Measurements from ENCODE around the gene CXCL3. TPM values are rescaled to one million over a fixed set of nuclear protein-coding genes. Genes with fewer than 3 reads are reported as not detected.

The CXCL3 gene
- total RNA-seq, 2 experiments from 2014 or later: not detected

GRCh38 chr4:74041418-74041817 lies 2.9 kb upstream of the CXCL3 start:
- CTCF ChIA-PET (ENCODE audit: unreplicated experiment): no interaction called here

GRCh38 chr4:74039315-74039763 lies 850 bp upstream of the CXCL3 start:
- Histone ChIP-seq H4K20me1 (ENCODE audit: insufficient read depth, low read length) (no peaks in the 10 kb centered on the region), H2AFZ (ENCODE audit: low read length) (no peak overlapping the region), H3K79me2 (ENCODE audit: insufficient read depth, low read depth, low read length) (no peaks in the 10 kb centered on the region), H3K27ac (ENCODE audit: low read depth, low read length, poor library complexity, severe bottlenecking) (no peak overlapping the region), H3K9me3 (ENCODE audit: low read length) (no peaks in the 10 kb centered on the region), H3K4me2 (ENCODE audit: low read length) (no peak overlapping the region), H3K4me1 (ENCODE audit: insufficient read depth, low read length, poor library complexity, severe bottlenecking) (no peaks in the 10 kb centered on the region), H3K9me2 (ENCODE audit: insufficient read depth, low read length) (no peaks in the 10 kb centered on the region), H3K4me3 (ENCODE audit: low read depth, low read length, poor library complexity, severe bottlenecking) (no peak overlapping the region), H3K36me3 (ENCODE audit: insufficient read depth, low read length) (no peaks in the 10 kb centered on the region)
- ChIA-PET POLR2A (no interaction called here), CTCF (ENCODE audit: unreplicated experiment) (no interaction called here)
- intact Hi-C loops (cut with micrococcal nuclease; ENCODE audit: unreplicated experiment): no loop called here
- no TSS peak for BruUV-seq (replicated peaks)
- no peak for DNase-seq (ENCODE audit: low spot score)
- TF ChIP-seq CTCF (conservative IDR thresholded peaks at IDR 0.05; ENCODE audit: low read length) (no peak), EZH2phosphoT487 (IDR thresholded peaks at IDR 0.05; ENCODE audit: borderline replicate concordance, low read depth, low read length) (no peak)

More at GRCh38 chr4:74041418-74041817, 2.9 kb upstream of the CXCL3 start:
- H3K9me2 ChIP-seq (ENCODE audit: insufficient read depth, low read length): no peaks in the 10 kb centered on the region
- no peak overlapping the region for H2AFZ ChIP-seq (ENCODE audit: low read length)
- no peak for TF ChIP-seq CTCF (conservative IDR thresholded peaks at IDR 0.05; ENCODE audit: low read length)
- no peak for TF ChIP-seq EZH2phosphoT487 (IDR thresholded peaks at IDR 0.05; ENCODE audit: borderline replicate concordance, low read depth, low read length)
- no peaks in the 10 kb centered on the region for H3K36me3 ChIP-seq (ENCODE audit: insufficient read depth, low read length)
- intact Hi-C loops (cut with micrococcal nuclease; ENCODE audit: unreplicated experiment): no loop called here
- H3K27ac ChIP-seq (ENCODE audit: low read depth, low read length, poor library complexity, severe bottlenecking): no peak overlapping the region
- POLR2A ChIA-PET: no interaction called here
- no peak for DNase-seq (ENCODE audit: low spot score)
- H3K4me3 ChIP-seq (ENCODE audit: low read depth, low read length, poor library complexity, severe bottlenecking): no peak overlapping the region
- no peaks in the 10 kb centered on the region for H3K79me2 ChIP-seq (ENCODE audit: insufficient read depth, low read depth, low read length)
- BruUV-seq (replicated peaks): no TSS peak
- no peaks in the 10 kb centered on the region for H3K9me3 ChIP-seq (ENCODE audit: low read length)
- no peaks in the 10 kb centered on the region for H4K20me1 ChIP-seq (ENCODE audit: insufficient read depth, low read length)
- no peak overlapping the region for H3K4me2 ChIP-seq (ENCODE audit: low read length)
- H3K4me1 ChIP-seq (ENCODE audit: insufficient read depth, low read length, poor library complexity, severe bottlenecking): no peaks in the 10 kb centered on the region

GRCh38 chr4:74038086-74038424 lies 434 bp downstream of the CXCL3 start:
- H4K20me1 ChIP-seq (ENCODE audit: insufficient read depth, low read length): no peaks in the 10 kb centered on the region
- no peaks in the 10 kb centered on the region for H3K4me1 ChIP-seq (ENCODE audit: insufficient read depth, low read length, poor library complexity, severe bottlenecking)
- BruUV-seq (replicated peaks): no TSS peak
- no peak overlapping the region for H3K4me2 ChIP-seq (ENCODE audit: low read length)
- POLR2A ChIA-PET: no interaction called here
- H3K4me3 ChIP-seq (ENCODE audit: low read depth, low read length, poor library complexity, severe bottlenecking): no peak overlapping the region
- no peak for DNase-seq (ENCODE audit: low spot score)
- no peak overlapping the region for H3K27ac ChIP-seq (ENCODE audit: low read depth, low read length, poor library complexity, severe bottlenecking)
- H2AFZ ChIP-seq (ENCODE audit: low read length): no peak overlapping the region
- H3K9me2 ChIP-seq (ENCODE audit: insufficient read depth, low read length): no peaks in the 10 kb centered on the region
- CTCF ChIA-PET (ENCODE audit: unreplicated experiment): no interaction called here
- no peaks in the 10 kb centered on the region for H3K9me3 ChIP-seq (ENCODE audit: low read length)
- no peak for TF ChIP-seq EZH2phosphoT487 (IDR thresholded peaks at IDR 0.05; ENCODE audit: borderline replicate concordance, low read depth, low read length)
- TF ChIP-seq CTCF (conservative IDR thresholded peaks at IDR 0.05; ENCODE audit: low read length): no peak
- no peaks in the 10 kb centered on the region for H3K79me2 ChIP-seq (ENCODE audit: insufficient read depth, low read depth, low read length)
- intact Hi-C loops (cut with micrococcal nuclease; ENCODE audit: unreplicated experiment): no loop called here
- H3K36me3 ChIP-seq (ENCODE audit: insufficient read depth, low read length): no peaks in the 10 kb centered on the region
